ENCODE data around the gene DECR2.

DECR2 gene

DNA sequence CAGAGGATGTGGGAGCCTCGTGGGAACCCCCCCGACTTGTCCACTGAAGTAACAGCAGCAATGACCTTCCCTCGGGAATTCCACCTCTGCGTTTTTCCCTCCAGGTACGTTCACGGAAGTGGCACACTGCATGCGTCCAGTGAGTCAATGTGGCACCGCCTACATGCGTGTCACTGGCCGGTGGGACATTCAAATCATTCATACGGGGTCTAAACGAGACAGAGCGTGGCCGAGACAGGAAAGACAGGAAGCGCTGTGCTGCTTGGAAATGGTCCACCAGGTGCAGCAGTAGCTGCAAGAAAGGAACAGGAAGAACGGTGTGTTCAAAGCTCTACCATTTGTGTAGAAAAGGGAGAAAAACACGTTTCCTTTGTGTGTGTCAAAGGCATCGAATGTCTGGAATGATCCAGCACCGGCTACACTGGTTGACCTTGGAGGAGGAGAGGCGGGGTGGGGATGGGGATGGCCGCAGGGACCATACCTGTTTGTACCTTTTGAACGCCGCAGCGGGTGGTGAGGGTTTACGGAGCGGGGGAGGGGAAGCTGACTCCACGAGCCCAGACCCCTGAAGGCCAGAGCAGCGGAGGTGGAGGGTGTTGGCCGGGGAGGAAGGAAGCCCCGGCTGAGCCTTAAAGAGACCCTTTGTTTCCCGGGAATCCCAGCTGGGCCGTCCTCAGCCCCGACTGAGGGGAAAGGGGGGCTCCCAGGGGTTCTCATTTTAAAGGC is 18.2 kb upstream of the DECR2 start:
- H3K27ac ChIP-seq = peak overlapping the region; percentile 96

DNA sequence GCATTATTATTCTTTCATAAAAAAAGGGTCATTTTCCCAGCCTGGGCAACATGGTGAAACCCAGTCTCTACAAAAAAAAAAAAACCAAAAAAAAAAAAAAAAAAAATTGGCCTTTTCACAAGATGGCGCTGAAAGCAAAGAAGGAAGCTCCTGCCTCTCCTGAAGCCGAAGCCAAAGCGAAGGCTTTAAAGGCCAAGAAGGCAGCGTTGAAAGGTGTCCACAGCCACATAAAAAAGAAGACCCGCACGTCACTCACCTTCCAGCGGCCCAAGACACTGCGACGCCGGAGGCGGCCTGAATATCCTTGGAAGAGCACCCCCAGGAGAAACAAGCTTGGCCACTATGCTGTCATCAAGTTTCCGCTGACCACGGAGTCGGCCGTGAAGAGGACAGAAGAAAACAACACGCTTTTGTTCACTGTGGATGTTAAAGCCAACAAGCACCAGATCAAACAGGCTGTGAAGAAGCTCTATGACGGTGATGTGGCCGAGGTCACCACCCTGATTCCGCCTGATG is 15.0 kb upstream of the DECR2 start:
- TF ChIP-seq ZFX (IDR thresholded peaks at IDR 0.05; ENCODE audit: borderline replicate concordance) = no peak
- TF ChIP-seq, protein P1, sequence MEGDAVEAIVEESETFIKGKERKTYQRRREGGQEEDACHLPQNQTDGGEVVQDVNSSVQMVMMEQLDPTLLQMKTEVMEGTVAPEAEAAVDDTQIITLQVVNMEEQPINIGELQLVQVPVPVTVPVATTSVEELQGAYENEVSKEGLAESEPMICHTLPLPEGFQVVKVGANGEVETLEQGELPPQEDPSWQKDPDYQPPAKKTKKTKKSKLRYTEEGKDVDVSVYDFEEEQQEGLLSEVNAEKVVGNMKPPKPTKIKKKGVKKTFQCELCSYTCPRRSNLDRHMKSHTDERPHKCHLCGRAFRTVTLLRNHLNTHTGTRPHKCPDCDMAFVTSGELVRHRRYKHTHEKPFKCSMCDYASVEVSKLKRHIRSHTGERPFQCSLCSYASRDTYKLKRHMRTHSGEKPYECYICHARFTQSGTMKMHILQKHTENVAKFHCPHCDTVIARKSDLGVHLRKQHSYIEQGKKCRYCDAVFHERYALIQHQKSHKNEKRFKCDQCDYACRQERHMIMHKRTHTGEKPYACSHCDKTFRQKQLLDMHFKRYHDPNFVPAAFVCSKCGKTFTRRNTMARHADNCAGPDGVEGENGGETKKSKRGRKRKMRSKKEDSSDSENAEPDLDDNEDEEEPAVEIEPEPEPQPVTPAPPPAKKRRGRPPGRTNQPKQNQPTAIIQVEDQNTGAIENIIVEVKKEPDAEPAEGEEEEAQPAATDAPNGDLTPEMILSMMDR (IDR thresholded peaks at IDR 0.05) = peak; percentile 29
- 0 out of 2 replicates have a peak overlapping the region, but pooled peaks have one; percentile 29 for H3K27ac ChIP-seq

More for the DNA sequence above, 18.2 kb upstream of the DECR2 start:
- no peak for TF ChIP-seq ZFX (IDR thresholded peaks at IDR 0.05; ENCODE audit: borderline replicate concordance)
- TF ChIP-seq, protein P1 (IDR thresholded peaks at IDR 0.05) = no peak

DNA sequence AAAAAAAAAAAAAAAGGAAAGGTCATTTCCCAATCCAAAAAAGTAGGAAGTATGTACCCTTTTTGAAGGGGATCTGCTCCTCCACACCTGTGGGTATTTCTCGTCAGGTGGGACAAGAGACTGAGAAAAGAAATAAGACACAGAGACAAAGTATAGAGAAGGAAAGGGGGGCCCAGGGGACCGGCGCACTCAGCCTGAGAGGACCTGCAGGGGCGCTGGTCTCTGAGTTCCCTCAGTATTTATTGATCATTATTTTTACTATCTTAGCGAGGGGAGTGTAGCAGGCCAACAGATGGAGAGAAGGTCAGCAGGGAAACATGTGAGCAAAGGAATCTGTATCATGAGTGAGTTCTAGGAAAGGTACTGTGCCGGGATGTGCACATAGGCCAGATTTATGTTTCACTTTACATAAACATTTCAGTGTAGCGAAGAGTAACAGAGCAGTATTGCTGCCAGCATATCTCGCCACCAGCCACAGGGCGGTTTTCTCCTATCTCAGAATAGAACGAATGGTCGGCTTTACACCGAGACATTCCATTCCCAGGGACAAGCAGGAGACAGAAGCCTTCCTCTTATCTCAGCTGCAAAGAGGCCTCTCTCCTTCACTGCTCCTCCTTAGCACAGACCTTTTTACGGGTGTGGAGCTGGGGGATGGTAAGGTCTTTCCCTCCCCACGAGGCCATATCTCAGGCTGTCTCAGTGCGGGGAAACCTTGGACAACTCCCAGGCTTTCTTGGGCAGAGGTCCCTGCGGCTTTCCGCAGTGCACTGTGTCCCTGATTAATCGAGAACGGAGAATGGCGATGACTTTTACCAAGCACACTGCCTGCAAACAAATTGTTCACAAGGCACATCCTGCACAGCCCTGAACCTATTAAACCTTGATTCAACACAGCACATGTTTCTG is 13.7 kb upstream of the DECR2 start:
- peak overlapping the region; percentile 31; the same call in 1 of the 2 replicates for H3K27ac ChIP-seq

DNA sequence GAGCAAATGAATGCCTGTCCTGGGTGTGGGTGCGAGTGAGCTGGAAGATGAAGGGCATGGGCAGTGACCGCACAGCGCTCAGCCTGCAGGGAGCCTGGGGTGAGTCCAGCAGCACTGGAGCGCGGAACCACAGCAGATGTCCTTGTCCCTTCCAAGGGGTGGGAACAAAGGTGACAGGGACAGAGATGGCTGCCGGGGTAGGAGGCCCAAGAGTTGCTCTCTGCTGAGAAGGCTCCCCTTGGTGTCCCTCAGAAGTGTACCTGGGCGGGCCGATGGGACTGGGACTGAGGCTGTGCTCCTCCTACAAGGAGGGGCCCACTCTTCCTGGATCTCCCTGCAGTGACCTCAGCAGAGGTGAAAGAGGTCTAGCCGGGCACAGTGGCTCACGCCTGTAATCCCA is 12.3 kb upstream of the DECR2 start:
- H3K27ac ChIP-seq = no peak overlapping the region
- no peak for TF ChIP-seq ZFX (IDR thresholded peaks at IDR 0.05; ENCODE audit: borderline replicate concordance)
- TF ChIP-seq, protein P1 (IDR thresholded peaks at IDR 0.05) = no peak

DNA sequence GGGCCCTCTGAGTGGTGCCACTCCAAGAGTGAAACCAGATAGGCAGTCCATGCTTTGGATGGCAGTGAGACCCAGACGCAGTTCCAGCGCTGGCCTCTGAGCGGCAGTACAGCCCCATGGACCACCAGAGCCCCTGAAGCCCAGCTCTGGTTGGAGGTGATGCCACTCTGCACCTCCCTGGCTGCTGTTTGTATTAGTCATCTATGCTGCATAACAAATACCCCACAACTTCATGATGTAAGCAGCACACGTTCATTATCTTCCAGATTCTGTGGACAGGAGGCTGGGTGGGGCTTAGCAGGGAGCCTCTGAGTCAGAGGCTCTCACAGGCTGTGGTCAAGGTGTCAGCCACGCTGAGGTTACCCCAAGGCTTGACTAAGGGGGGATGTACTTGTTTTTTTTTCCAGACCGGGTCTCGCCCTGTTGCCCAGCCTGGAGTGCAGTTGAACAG is 9.8 kb upstream of the DECR2 start:
- TF ChIP-seq, protein P1 (IDR thresholded peaks at IDR 0.05) = peak; percentile 77
- TF ChIP-seq ZFX (IDR thresholded peaks at IDR 0.05; ENCODE audit: borderline replicate concordance) = no peak
- no peak overlapping the region for H3K27ac ChIP-seq

DNA sequence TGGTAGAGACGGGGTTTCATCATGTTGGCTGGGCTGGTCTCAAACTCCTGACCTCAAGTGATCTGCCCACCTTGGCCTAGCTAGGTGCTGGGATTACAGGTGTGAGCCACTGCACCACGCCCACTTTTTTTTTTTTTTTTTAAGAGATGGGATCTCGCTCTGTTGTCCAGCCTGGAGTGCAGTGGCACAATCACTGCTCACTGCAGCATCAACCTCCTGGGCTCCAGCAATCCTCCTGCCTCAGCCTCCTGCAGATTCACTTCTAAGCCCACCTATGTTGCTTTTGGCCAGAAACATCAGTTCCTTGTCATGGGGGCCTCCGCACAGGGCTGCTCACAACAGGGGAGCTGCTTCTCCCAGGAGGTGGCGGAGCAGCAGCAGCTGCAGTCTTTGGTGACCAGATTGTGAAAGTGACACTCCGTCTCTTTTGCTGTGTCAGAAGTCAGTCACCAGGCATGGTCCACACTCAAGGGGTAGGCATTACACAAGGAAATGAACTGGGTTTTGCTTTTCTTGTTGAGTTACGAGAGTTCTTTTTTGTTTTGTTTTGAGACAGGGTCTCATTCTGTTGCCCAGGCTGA is 9.1 kb upstream of the DECR2 start:
- no peak for TF ChIP-seq ZFX (IDR thresholded peaks at IDR 0.05; ENCODE audit: borderline replicate concordance)
- TF ChIP-seq, protein P1 (IDR thresholded peaks at IDR 0.05) = no peak

DNA sequence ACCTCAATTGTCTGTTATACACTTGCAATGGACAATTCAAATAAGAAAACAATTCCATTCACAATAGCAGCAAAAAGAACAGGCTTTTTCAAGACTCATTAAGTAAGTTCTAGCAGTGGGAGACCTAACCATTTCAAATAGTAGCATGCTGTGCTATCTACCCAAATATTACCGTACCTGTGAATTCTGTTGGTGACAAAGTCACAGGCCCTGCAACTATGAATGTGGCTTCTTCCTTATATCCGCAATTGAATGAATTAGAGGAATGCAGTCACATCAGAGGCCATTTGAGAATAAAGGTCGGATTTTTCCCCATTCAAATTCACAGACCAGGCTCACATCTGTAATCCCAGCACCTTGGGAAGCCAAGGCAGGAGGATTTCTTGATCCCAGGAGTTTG is 5.5 kb upstream of the DECR2 start:
- H3K27ac ChIP-seq = peak overlapping the region; percentile 59
- no peak for TF ChIP-seq ZFX (IDR thresholded peaks at IDR 0.05; ENCODE audit: borderline replicate concordance)
- TF ChIP-seq, protein P1 (IDR thresholded peaks at IDR 0.05) = no peak

More for the DNA sequence above, 9.1 kb upstream of the DECR2 start:
- no peak overlapping the region for H3K27ac ChIP-seq
